ENCODE results near the gene RIT2. TPM values are rescaled to one million over a fixed set of nuclear protein-coding genes. Genes with fewer than 3 reads are reported as not detected.

RIT2 gene
- polyA plus RNA-seq, 1 of the 3 experiments (the other 2 are of a cell fraction): not detected

DNA sequence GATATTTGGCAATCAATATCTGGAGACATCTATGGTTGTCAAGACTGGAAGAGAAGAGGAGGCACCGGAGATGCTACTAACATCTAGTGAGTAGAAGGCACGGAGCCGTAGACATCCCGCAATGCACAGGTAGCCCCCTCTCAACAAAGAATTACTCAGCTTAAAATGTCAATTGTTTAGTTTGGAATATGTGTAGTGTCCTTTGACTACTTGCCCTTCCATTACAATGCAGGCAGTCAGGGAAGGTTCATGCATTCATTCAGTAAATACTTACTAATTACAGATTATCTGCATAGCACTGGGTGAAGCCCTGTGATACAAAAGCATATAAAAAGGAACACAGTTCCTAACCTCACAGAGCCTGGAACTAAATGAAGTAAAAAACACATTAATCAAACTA lies 294.0 kb downstream of the RIT2 start:
- 79% methylated on average over 4 of the region's 4 CpGs for WGBS (ENCODE audit: low lambda C conversion rate)
- no peak overlapping the region for H3K27ac ChIP-seq (ENCODE audit: low read depth in 2 of 2, low read length in 1 of 2)
- H3K79me2 ChIP-seq (ENCODE audit: insufficient read depth): no peaks in the 10 kb centered on the region
- H3K9me3 ChIP-seq: no peaks in the 10 kb centered on the region
- no peak for DNase-seq
- H3K4me2 ChIP-seq: no peak overlapping the region
- no peaks in the 10 kb centered on the region for H3K4me1 ChIP-seq (ENCODE audit: control insufficient read depth in 1 of 2, insufficient read depth in 2 of 2, low read depth in 1 of 2, low read length in 1 of 2)
- no peaks in the 10 kb centered on the region for H3K36me3 ChIP-seq (replicated peaks in 1 of 2; ENCODE audit: control insufficient read depth in 1 of 2, insufficient read depth in 2 of 2, low read length in 1 of 2)
- H3K27me3 ChIP-seq (ENCODE audit: insufficient read depth): no peaks in the 10 kb centered on the region
- no peak overlapping the region for H3K4me3 ChIP-seq (ENCODE audit: low read depth in 2 of 2, low read length in 1 of 2)
- ChIA-PET POLR2A (no interaction called here), CTCF (no interaction called here)
- H3K9ac ChIP-seq: no peak overlapping the region
- TF ChIP-seq, protein P1, sequence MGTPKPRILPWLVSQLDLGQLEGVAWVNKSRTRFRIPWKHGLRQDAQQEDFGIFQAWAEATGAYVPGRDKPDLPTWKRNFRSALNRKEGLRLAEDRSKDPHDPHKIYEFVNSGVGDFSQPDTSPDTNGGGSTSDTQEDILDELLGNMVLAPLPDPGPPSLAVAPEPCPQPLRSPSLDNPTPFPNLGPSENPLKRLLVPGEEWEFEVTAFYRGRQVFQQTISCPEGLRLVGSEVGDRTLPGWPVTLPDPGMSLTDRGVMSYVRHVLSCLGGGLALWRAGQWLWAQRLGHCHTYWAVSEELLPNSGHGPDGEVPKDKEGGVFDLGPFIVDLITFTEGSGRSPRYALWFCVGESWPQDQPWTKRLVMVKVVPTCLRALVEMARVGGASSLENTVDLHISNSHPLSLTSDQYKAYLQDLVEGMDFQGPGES (IDR thresholded peaks at IDR 0.05; ENCODE audit: low read depth, low read length): no peak
- no peak for TF ChIP-seq SMC3 (IDR thresholded peaks at IDR 0.05; ENCODE audit: low read depth, low read length)
- TF ChIP-seq, protein P2, sequence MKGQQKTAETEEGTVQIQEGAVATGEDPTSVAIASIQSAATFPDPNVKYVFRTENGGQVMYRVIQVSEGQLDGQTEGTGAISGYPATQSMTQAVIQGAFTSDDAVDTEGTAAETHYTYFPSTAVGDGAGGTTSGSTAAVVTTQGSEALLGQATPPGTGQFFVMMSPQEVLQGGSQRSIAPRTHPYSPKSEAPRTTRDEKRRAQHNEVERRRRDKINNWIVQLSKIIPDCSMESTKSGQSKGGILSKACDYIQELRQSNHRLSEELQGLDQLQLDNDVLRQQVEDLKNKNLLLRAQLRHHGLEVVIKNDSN (IDR thresholded peaks at IDR 0.05; ENCODE audit: borderline replicate concordance, low read depth): no peak
- TF ChIP-seq MXI1 (IDR thresholded peaks at IDR 0.05; ENCODE audit: low read depth, low read length): no peak
- no peak for TF ChIP-seq POLR2AphosphoS5 (IDR thresholded peaks at IDR 0.05; ENCODE audit: low read depth, low read length)
- no peak for TF ChIP-seq GATA2 (CRISPR knock-in tag; IDR thresholded peaks at IDR 0.05)
- TF ChIP-seq, protein P3, sequence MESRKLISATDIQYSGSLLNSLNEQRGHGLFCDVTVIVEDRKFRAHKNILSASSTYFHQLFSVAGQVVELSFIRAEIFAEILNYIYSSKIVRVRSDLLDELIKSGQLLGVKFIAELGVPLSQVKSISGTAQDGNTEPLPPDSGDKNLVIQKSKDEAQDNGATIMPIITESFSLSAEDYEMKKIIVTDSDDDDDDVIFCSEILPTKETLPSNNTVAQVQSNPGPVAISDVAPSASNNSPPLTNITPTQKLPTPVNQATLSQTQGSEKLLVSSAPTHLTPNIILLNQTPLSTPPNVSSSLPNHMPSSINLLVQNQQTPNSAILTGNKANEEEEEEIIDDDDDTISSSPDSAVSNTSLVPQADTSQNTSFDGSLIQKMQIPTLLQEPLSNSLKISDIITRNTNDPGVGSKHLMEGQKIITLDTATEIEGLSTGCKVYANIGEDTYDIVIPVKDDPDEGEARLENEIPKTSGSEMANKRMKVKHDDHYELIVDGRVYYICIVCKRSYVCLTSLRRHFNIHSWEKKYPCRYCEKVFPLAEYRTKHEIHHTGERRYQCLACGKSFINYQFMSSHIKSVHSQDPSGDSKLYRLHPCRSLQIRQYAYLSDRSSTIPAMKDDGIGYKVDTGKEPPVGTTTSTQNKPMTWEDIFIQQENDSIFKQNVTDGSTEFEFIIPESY (IDR thresholded peaks at IDR 0.05; ENCODE audit: borderline replicate concordance, low read depth): no peak
- no peak for TF ChIP-seq TAF1 (IDR thresholded peaks at IDR 0.05; ENCODE audit: borderline replicate concordance, low read depth, low read length)
- no peak for TF ChIP-seq YY1 (IDR thresholded peaks at IDR 0.05; ENCODE audit: low read depth)
- TF ChIP-seq, protein P4, sequence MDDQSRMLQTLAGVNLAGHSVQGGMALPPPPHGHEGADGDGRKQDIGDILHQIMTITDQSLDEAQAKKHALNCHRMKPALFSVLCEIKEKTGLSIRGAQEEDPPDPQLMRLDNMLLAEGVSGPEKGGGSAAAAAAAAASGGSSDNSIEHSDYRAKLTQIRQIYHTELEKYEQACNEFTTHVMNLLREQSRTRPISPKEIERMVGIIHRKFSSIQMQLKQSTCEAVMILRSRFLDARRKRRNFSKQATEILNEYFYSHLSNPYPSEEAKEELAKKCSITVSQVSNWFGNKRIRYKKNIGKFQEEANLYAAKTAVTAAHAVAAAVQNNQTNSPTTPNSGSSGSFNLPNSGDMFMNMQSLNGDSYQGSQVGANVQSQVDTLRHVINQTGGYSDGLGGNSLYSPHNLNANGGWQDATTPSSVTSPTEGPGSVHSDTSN (IDR thresholded peaks at IDR 0.05): no peak
- no peak for TF ChIP-seq FOXJ3 (CRISPR knock-in tag; IDR thresholded peaks at IDR 0.05)
- no peak for TF ChIP-seq TCF12 (IDR thresholded peaks at IDR 0.05)
- TF ChIP-seq NFIC (IDR thresholded peaks at IDR 0.05; ENCODE audit: borderline replicate concordance): no peak
- no peaks in the 10 kb centered on the region for H3K9me2 ChIP-seq
- H2AFZ ChIP-seq (ENCODE audit: low read depth): no peak overlapping the region
- no peaks in the 10 kb centered on the region for H4K20me1 ChIP-seq (ENCODE audit: insufficient read depth)
- H3F3A ChIP-seq (replicated peaks; ENCODE audit: insufficient read depth): no peaks in the 10 kb centered on the region

DNA sequence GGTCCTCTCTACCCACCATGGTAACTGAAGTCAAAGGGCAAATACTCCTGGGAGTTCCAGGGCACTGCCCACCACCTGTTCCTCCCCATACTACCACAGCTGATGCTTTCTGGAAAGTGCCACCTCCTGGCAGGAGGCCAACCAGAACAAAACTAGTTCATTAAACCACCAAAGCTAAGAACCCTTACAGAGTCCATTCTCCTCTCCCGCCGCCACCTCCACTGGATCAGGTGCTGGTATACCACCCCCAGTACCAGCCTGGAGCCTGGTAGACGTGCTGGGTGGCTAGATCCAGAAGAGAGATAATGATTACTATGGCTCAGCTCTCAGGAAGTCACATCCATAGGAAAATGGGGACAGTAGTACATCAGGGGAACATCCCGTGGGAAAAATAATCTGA lies 300.9 kb downstream of the RIT2 start:
- CTCF ChIA-PET: no interaction called here
- no peaks in the 10 kb centered on the region for H3K36me3 ChIP-seq (replicated peaks in 1 of 2; ENCODE audit: control insufficient read depth in 1 of 2, insufficient read depth in 2 of 2, low read length in 1 of 2)
- H3K27ac ChIP-seq (ENCODE audit: low read depth in 2 of 2, low read length in 1 of 2): no peak overlapping the region
- H3K4me2 ChIP-seq: no peak overlapping the region
- 69% methylated on average over 4 of the region's 4 CpGs for WGBS (ENCODE audit: low lambda C conversion rate)
- H3K27me3 ChIP-seq (ENCODE audit: insufficient read depth): no peaks in the 10 kb centered on the region
- POLR2A ChIA-PET: interaction anchor here (0.7 kb wide), 1 partner anchor 14 kb away, joined by 3 read pairs; no protein-coding TSS in a partner anchor
- H3K4me1 ChIP-seq (ENCODE audit: control insufficient read depth in 1 of 2, insufficient read depth in 2 of 2, low read depth in 1 of 2, low read length in 1 of 2): no peaks in the 10 kb centered on the region
- no peak overlapping the region for H3K4me3 ChIP-seq (ENCODE audit: low read depth in 2 of 2, low read length in 1 of 2)
- H4K20me1 ChIP-seq (ENCODE audit: insufficient read depth): no peaks in the 10 kb centered on the region
- H3K9ac ChIP-seq: no peak overlapping the region
- H3F3A ChIP-seq (replicated peaks; ENCODE audit: insufficient read depth): no peaks in the 10 kb centered on the region
- no peak overlapping the region for H2AFZ ChIP-seq (ENCODE audit: low read depth)
- no peaks in the 10 kb centered on the region for H3K9me3 ChIP-seq
- no peaks in the 10 kb centered on the region for H3K9me2 ChIP-seq
- DNase-seq: no peak
- H3K79me2 ChIP-seq (ENCODE audit: insufficient read depth): no peaks in the 10 kb centered on the region
- TF ChIP-seq FOSL2 (IDR thresholded peaks at IDR 0.05; ENCODE audit: borderline replicate concordance, low read depth): no peak
- no peak for TF ChIP-seq ELF1 (IDR thresholded peaks at IDR 0.05)
- TF ChIP-seq, protein P5, sequence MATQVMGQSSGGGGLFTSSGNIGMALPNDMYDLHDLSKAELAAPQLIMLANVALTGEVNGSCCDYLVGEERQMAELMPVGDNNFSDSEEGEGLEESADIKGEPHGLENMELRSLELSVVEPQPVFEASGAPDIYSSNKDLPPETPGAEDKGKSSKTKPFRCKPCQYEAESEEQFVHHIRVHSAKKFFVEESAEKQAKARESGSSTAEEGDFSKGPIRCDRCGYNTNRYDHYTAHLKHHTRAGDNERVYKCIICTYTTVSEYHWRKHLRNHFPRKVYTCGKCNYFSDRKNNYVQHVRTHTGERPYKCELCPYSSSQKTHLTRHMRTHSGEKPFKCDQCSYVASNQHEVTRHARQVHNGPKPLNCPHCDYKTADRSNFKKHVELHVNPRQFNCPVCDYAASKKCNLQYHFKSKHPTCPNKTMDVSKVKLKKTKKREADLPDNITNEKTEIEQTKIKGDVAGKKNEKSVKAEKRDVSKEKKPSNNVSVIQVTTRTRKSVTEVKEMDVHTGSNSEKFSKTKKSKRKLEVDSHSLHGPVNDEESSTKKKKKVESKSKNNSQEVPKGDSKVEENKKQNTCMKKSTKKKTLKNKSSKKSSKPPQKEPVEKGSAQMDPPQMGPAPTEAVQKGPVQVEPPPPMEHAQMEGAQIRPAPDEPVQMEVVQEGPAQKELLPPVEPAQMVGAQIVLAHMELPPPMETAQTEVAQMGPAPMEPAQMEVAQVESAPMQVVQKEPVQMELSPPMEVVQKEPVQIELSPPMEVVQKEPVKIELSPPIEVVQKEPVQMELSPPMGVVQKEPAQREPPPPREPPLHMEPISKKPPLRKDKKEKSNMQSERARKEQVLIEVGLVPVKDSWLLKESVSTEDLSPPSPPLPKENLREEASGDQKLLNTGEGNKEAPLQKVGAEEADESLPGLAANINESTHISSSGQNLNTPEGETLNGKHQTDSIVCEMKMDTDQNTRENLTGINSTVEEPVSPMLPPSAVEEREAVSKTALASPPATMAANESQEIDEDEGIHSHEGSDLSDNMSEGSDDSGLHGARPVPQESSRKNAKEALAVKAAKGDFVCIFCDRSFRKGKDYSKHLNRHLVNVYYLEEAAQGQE (IDR thresholded peaks at IDR 0.05; ENCODE audit: low read depth, low read length): no peak
- TF ChIP-seq RAD21 (IDR thresholded peaks at IDR 0.05; ENCODE audit: low read length): no peak
- TF ChIP-seq, protein P6, sequence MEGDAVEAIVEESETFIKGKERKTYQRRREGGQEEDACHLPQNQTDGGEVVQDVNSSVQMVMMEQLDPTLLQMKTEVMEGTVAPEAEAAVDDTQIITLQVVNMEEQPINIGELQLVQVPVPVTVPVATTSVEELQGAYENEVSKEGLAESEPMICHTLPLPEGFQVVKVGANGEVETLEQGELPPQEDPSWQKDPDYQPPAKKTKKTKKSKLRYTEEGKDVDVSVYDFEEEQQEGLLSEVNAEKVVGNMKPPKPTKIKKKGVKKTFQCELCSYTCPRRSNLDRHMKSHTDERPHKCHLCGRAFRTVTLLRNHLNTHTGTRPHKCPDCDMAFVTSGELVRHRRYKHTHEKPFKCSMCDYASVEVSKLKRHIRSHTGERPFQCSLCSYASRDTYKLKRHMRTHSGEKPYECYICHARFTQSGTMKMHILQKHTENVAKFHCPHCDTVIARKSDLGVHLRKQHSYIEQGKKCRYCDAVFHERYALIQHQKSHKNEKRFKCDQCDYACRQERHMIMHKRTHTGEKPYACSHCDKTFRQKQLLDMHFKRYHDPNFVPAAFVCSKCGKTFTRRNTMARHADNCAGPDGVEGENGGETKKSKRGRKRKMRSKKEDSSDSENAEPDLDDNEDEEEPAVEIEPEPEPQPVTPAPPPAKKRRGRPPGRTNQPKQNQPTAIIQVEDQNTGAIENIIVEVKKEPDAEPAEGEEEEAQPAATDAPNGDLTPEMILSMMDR (IDR thresholded peaks at IDR 0.05): no peak
- no peak for TF ChIP-seq EP300 (IDR thresholded peaks at IDR 0.05; ENCODE audit: borderline replicate concordance in 1 of 2, low read depth in 1 of 2, low read length in 1 of 2)
- no peak for TF ChIP-seq TCF12 (IDR thresholded peaks at IDR 0.05)
